ES-I3 (cell line): Measurements from ENCODE around the gene NCS1.

Experiments used
- H3K36me3 ChIP-seq: 2 replicates; pipeline ENCODE4 v1.6.1; 2013; ENCODE audit warnings: mild to moderate bottlenecking, low read length, control low read depth, moderate library complexity; ENCODE audit not compliant: insufficient read depth
- H3K4me1 ChIP-seq: 2 replicates; pipeline ENCODE4 v1.6.1; 2013; ENCODE audit warnings: mild to moderate bottlenecking, control low read depth, low read length; ENCODE audit not compliant: insufficient read depth
- H3K9ac ChIP-seq: 2 replicates; pipeline ENCODE4 v1.6.1; 2013; ENCODE audit warnings: low read depth, mild to moderate bottlenecking, low read length, moderate library complexity
- H3K9me3 ChIP-seq: 2 replicates; pipeline ENCODE4 v1.6.1; 2013; ENCODE audit warnings: mild to moderate bottlenecking, low read length, moderate library complexity; ENCODE audit not compliant: control insufficient read depth, insufficient read depth

The NCS1 gene

GRCh38 chr9:130188860-130189481 is 16.8 kb downstream of the NCS1 start:
- Histone ChIP-seq H3K9me3 (no peaks in the 10 kb centered on the region), H3K4me1 (peaks cover 36% of the 10 kb centered on the region), H3K9ac (no peak overlapping the region), H3K36me3 (no peaks in the 10 kb centered on the region)

DNA sequence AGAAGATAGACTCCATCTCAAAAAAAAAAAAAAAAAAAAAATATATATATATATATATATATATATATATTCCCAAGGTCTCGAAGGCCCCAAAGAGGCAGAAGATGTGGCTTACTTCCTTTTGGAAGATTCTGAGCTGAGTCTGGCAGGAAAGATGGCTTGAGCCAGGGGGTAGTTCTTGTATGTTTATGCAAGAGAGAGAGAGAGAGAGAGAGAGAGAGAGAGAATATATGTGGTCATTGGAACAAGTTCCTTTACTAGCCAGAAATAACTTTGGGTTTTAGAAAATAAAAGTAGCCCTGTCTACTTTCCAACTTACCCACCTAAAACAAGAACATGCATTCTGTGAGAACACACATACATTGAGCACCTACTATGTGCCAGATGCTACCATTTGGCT is 17.6 kb downstream of the NCS1 start:
- Histone ChIP-seq H3K9ac (no peak overlapping the region), H3K4me1 (peaks cover 37% of the 10 kb centered on the region), H3K9me3 (no peaks in the 10 kb centered on the region), H3K36me3 (no peaks in the 10 kb centered on the region)

DNA sequence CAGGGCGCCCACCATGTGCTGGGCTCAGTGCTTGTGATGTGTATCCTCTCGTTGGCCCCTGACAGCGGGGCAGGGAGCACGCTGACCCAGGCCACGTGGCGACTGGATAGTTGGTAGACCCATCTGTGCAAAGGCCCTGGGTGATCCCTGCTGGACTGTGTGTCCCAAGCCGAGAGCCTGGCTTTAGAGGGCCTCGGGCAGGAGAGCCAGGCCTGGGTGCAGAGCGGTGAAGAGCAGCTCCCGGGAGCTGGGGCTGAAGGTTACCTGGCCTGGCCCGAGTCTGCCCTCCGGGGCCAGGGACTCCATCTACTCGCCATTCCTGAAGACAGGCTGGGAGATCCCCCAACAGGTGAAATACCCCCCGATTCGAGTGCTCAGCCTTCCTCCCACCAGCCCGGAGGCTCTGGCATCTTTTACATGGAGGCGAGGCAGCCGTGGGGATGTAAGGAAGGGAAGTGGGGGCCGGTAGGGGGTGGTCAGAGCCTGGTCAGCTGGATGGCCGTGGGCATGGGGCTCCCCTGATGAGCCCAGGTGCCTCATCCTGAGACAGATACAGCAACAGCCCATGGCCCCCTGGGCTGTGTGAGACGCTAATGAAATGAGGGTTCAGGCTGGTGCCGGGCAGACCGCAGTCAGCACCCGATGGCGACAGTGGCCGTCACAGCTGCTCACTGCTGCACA is 19.0 kb downstream of the NCS1 start:
- no peak overlapping the region for H3K9ac ChIP-seq
- no peaks in the 10 kb centered on the region for H3K36me3 ChIP-seq
- peaks cover 25% of the 10 kb centered on the region for H3K4me1 ChIP-seq
- H3K9me3 ChIP-seq: no peaks in the 10 kb centered on the region

DNA sequence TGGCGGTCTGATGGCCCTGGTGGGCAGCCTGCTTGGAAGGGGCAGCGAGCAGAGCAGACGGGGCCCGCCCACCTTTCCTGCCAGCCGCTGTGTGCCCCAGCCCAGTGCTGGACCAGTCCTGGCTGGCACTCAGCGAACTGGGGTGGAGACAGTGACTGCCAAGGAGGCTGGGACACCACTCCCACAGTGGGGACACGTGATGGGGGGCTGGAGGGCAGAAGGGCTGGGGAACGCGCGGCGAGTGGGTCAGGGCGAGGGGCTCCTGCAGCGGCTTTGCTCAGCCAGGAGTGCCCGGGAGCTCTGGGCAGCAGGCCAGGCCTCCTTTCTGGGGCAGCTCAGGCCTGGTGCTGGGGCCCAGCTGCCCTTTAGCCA is 19.5 kb downstream of the NCS1 start:
- Histone ChIP-seq H3K9ac (no peak overlapping the region), H3K9me3 (no peaks in the 10 kb centered on the region), H3K4me1 (peaks cover 19% of the 10 kb centered on the region), H3K36me3 (no peaks in the 10 kb centered on the region)

- no peaks in the 10 kb centered on the region for H3K36me3 ChIP-seq
- H3K9me3 ChIP-seq: no peaks in the 10 kb centered on the region
- no peak overlapping the region for H3K9ac ChIP-seq
- peaks cover 16% of the 10 kb centered on the region for H3K4me1 ChIP-seq
Observed at GRCh38 chr9:130192382-130192999, 20.3 kb downstream of the NCS1 start.

DNA sequence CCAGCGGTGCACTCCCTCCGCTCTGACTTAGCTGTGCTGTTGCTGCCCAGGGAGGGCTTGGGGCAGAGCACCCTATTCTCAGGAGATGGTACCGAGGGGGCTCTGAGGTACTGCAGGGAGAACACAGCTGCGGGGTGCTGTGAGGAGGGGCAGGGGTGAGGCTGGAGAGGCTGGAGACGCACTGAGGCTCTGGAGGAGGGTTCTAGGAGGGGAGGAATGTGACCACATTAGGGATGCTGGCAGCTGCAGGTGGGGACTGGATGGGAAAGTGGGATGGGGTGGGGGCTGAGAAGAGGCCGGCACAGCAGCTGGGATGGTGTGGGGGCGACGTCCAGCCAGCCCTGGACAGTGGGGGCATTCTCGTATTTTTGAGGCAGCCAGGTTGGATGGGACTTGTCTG is 20.9 kb downstream of the NCS1 start:
- no peaks in the 10 kb centered on the region for H3K36me3 ChIP-seq
- H3K9ac ChIP-seq: no peak overlapping the region
- peaks cover 16% of the 10 kb centered on the region for H3K4me1 ChIP-seq
- no peaks in the 10 kb centered on the region for H3K9me3 ChIP-seq

DNA sequence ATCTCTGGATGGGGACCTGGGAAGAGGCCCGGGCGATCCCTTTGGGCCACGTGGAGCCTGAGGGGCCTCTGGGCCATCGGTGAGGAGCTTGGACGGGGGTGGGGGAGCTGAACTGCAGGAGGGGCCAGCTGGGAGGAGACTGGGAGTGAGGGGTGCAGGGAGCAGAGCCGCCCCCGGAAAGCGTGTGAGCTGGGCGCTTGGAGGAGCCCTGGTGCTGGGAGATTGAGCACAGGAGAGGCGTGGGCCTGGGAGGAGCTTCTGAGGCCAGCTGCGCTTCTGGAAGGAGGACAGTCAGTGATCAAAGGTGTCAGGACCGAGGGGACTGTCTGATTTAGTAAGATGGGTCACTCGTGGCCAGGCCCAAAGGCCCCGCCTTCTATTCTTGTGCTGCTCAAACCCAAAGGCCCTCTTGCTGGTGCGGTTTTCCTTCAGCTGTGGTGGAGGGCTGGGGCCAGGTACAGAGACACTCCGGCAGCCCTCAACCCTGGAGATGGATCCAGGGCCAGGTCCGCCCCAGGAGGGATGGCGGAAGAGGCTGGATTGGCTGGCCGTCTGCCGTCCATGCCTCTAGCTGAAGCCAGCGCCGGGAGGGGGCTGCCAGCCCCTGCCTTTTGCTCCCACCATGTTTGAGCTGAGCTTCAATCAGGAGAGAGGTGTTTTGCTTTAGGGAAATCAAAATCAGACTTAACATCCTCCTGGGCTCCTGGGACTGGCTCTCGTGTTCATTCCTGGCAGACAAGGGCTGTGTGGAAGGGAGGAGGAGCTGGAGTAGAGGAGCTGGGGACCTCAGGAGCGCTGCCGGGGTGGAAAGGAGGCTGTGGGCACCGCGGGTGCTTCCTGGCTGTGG is 21.6 kb downstream of the NCS1 start:
- Histone ChIP-seq H3K9ac (no peak overlapping the region), H3K4me1 (peaks cover 16% of the 10 kb centered on the region), H3K9me3 (no peaks in the 10 kb centered on the region), H3K36me3 (no peaks in the 10 kb centered on the region)

DNA sequence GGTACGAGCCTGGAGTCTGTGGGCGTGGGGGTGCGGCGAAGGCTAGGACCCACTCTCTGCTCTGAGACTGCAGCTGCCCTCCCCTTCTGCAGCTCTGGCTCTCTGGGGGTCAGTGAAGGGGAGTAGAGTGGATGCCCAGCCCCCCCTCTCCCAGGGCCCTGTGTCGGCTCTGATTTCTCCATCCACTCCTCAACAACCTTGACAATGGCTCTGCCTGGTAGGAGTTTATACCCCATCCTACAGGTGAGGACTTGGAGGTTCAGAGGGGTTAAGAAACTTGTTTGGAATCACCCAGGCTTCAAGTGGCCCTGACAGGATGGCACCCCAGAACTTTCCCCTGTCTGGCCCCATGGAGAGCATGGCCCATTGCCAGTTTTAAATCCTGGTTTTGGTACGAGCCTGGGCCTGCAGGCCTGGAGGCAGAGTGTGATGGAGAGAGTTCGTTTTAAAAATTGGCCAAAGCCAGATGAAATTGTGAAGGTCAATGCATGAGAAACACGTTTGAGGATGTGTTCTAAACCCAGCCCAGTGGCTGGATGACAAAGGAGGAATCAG is 22.3 kb downstream of the NCS1 start:
- H3K4me1 ChIP-seq: peaks cover 16% of the 10 kb centered on the region
- H3K9ac ChIP-seq: no peak overlapping the region
- no peaks in the 10 kb centered on the region for H3K36me3 ChIP-seq
- no peaks in the 10 kb centered on the region for H3K9me3 ChIP-seq

DNA sequence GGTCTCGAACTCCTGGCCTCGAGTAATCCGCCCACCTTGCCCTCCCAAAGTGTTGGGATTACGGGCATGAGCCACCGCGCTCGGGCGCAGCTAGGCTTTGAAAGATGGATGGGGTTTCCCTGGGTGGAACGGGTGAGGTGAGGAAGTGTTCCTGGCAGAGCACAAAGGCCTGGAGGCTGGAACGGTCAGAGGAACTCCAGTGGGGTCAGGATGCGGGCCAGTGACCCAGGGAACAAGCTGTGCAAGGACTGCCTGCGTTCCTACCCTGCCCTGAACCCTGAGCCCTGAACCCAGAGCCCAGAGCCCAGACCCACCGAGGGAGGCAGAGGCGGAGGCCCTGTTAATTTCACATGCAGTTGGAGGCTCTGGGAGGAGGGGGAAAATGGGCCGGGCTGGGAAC is 23.4 kb downstream of the NCS1 start:
- peaks cover 16% of the 10 kb centered on the region for H3K4me1 ChIP-seq
- no peaks in the 10 kb centered on the region for H3K9me3 ChIP-seq
- H3K9ac ChIP-seq: no peak overlapping the region
- H3K36me3 ChIP-seq: no peaks in the 10 kb centered on the region

DNA sequence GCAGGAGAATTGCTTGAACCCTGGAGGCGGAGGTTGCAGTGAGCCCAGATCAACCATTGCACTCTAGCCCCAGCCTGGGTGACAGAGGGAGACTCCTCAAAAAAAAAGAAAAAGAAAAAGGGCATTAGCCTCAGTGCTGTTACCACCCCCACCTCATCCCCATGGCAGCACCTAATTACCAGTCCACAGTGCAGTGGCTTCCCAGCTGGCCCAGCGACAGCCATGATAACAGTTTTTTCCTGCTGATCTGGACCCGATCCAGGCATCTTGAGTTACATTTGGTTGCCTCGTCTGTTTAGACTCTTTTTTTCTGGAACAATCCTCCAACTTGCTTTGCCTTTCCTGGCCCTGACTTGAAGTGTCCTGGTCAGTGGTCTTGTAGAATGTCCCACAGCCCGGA is 24.4 kb downstream of the NCS1 start:
- Histone ChIP-seq H3K36me3 (no peaks in the 10 kb centered on the region), H3K9me3 (no peaks in the 10 kb centered on the region), H3K9ac (no peak overlapping the region), H3K4me1 (peaks cover 16% of the 10 kb centered on the region)

- Histone ChIP-seq H3K4me1 (peaks cover 16% of the 10 kb centered on the region), H3K36me3 (no peaks in the 10 kb centered on the region), H3K9me3 (no peaks in the 10 kb centered on the region), H3K9ac (no peak overlapping the region)
Observed at GRCh38 chr9:130197386-130197785, 25.2 kb downstream of the NCS1 start.

GRCh38 chr9:130197888-130198287 is 25.7 kb downstream of the NCS1 start:
- Histone ChIP-seq H3K36me3 (no peaks in the 10 kb centered on the region), H3K4me1 (peaks cover 11% of the 10 kb centered on the region), H3K9ac (no peak overlapping the region), H3K9me3 (no peaks in the 10 kb centered on the region)

- peaks cover 4% of the 10 kb centered on the region for H3K4me1 ChIP-seq
- H3K9ac ChIP-seq: no peak overlapping the region
Observed at GRCh38 chr9:130198501-130199179, 26.4 kb downstream of the NCS1 start.

DNA sequence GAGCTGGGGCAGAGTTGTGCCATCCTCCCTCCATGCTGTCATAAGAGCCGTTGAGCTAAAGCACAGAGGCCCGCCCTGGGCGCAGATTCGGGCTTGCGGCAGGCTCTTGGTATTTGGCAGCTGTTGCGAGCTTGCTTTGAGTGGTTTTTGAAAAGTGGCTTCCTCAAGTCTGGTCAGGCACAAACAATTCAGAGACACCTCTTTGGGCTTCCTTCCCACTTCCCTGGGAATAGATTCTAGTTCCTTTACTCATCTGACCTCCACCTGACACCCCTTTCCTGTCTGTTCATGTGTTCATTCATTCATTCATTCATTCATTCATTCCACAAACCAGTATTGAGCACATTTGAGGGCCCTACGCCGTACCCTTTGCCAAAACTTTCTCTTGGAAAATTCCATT is 27.4 kb downstream of the NCS1 start:
- no peak overlapping the region for H3K9ac ChIP-seq
- no peaks in the 10 kb centered on the region for H3K4me1 ChIP-seq
- no peaks in the 10 kb centered on the region for H3K36me3 ChIP-seq
- no peaks in the 10 kb centered on the region for H3K9me3 ChIP-seq

More at GRCh38 chr9:130198501-130199179, 26.4 kb downstream of the NCS1 start:
- Histone ChIP-seq H3K36me3 (no peaks in the 10 kb centered on the region), H3K9me3 (no peaks in the 10 kb centered on the region)
